Islet precursor cell (in vitro differentiated cells): Measurements from ENCODE around the gene PRTFDC1.
"Not testable (repeated sequence)": the region's sequence is repeated elsewhere in the genome, so short reads cannot be mapped to it uniquely, and the experiment has no call there.

Experiments used
- DNase-seq: peaks from one replicate; pipeline ENCODE4 v3.0.0-alpha.2; 2018

The PRTFDC1 gene

DNA sequence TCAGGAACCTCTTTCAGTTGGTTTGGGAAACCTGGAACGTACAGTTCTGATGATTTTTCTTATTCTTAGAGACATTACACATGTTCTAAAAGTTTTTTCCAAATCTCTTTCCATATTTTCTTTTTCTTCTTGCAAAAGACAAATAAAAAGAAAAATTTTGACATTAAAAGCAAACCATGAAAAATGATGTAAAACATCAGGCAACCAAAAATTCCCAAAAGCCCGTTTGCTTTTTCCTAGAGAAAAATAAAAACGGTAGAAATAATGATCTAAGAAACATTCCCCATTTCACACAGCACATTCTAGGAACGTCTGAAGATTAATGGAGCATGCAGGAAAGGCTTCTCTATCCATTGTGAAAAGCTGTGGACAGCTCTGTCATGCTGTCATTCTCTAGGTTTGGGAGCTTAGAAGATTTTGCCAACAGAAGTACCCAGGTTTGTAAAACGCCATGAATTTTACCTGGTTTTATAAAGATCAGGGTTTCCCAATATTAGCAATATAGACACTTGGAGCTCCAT, 11.2 kb upstream of the PRTFDC1 start:
- no peak for DNase-seq

DNA sequence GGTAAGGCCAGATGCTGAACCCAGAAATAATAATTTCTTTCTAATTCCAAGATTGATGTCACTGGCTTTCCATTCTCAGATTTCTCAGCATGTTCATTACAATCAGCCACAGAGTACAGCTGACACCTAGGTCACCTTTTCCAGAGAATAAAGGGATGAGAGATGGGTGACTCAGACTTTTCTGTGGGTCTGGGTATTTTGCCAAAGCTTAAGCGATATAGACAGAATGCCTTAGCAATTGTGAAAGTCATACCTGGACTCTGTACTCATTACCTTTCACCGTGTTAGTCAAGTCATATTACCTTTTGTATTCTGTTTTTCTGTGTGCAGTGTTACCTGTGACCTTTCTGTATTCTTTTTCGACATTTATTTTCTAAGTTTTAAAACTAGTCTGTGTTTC, 10.6 kb upstream of the PRTFDC1 start:
- no peak for DNase-seq

DNA sequence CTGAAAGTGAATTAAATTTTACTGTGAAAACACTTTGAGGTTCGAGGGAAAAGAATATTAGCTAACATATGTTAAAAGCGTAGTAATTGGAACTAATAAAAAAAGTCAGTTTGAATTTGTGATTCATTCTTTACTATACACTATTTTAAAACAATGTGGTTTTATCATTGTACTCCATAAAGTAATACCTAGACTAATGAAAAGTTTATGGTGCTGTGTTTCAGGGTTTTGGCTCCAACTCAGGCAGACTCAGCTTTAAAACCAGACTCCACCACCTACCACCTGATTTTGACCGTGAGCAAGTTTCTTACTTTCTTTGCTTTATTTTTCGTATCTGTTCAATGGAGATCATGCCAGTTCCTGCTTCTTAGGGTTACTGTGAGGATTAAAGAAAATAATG, 9.2 kb upstream of the PRTFDC1 start:
- no peak for DNase-seq

GRCh38 chr10:24959382-24959730, 7.0 kb upstream of the PRTFDC1 start:
- DNase-seq: no peak

- no peak for DNase-seq
Measured at GRCh38 chr10:24958721-24959381, 6.4 kb upstream of the PRTFDC1 start.

- no peak for DNase-seq
Measured at GRCh38 chr10:24958091-24958720, 5.8 kb upstream of the PRTFDC1 start.

DNA sequence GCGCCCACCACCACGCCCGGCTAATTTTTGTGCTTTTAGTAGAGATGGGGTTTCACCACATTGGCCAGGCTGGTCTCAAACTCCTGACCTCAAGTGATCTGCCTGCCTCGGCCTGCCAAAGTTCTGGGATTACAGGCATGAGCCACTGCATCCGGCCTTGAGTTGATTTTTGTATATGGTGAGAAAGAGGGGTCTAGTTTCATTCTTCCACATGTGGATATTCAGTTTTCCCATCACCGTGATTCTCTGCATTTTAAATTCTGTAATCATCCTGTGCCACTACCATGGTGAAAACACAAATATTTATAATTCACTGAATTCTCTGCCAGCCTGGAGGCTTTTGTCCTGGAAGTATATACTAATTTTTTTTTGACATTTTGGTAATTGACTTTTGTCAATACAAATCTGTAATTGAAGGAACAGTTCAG, 5.2 kb upstream of the PRTFDC1 start:
- not testable (repeated sequence) for DNase-seq

GRCh38 chr10:24953675-24954074, 1.3 kb upstream of the PRTFDC1 start:
- no peak for DNase-seq

- peak; percentile 85 for DNase-seq
Measured at GRCh38 chr10:24952707-24953645, 570 bp upstream of the PRTFDC1 start.

GRCh38 chr10:24951201-24952142, 934 bp downstream of the PRTFDC1 start:
- peak; percentile 70 for DNase-seq

GRCh38 chr10:24950439-24950838, 2.0 kb downstream of the PRTFDC1 start:
- no peak for DNase-seq

DNA sequence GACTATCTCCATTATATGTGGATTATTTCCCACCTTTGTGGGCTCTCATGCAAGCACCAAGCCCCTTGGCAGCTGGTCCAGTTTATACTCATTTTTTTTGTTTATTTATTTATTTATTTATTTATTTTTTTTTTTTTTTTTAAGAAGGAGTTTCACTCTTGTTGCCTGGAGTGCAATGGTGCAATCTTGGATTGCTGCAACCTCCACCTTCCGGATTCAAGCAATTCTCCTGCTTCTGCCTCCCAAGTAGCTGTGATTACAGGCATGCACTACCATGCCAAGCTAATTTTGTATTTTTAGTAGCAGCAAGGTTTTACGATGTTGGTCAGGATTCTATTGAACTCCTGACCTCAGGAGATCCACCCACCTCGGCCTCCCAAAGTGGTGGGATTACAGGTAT, 2.8 kb downstream of the PRTFDC1 start:
- DNase-seq: no peak

DNA sequence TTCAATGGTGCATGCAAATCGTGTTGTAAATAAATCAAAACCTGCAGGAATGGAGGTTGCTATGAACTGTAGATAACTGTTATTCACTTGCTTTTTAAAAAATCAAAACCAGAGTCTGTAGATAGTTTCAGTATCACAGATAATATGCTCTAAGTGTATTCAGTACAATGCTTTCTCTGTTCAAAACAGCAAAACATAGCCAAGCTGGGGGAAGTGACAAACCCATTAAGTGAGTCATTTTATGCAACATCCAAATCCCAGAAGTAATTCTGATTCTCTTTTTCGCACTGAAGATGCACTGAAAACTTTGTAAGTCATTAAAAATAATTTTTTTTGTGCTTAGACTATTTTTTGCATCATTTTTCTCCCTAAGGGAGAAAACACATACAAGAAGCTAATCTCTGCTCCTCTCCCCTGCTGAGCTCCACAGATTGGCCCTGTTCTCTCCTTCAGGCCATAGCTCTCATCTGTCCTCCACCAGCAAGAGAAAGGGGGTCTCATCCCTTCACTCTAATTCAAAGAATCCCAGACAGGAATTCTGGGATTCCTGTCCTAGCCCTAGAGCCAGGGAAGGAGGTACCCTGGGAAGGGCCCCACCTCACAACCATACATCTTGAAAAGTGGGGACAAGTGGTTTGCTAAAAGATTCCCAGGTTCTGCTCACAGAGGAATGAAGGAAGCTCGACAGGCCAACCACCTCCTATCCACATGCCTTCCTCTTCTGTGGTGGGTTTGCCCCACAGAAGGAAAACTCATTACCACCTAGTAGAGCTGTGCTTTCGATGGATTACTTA, 4.9 kb downstream of the PRTFDC1 start:
- DNase-seq: no peak

GRCh38 chr10:24944512-24945255, 7.7 kb downstream of the PRTFDC1 start:
- DNase-seq: peak; percentile 74

GRCh38 chr10:24938525-24938924, 13.9 kb downstream of the PRTFDC1 start:
- no peak for DNase-seq

DNA sequence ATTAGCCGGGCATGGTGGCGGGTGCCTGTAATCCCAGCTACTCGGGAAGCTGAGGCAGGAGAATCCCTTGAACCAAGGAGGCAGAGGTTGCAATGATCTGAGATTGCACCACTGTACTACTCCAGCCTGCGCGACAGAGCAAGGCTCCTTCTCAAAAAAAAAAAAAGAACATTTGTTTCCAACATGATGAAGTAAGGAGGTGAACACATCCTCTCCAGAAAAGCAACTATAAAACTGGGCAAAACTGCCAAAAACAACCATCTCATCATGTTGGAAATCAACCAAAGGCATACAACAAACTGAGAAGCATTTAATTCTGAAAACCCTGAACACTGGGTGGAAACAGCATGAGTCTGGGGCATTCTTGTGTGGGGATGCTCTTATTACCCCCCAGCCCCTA, 14.3 kb downstream of the PRTFDC1 start:
- DNase-seq: no peak

DNA sequence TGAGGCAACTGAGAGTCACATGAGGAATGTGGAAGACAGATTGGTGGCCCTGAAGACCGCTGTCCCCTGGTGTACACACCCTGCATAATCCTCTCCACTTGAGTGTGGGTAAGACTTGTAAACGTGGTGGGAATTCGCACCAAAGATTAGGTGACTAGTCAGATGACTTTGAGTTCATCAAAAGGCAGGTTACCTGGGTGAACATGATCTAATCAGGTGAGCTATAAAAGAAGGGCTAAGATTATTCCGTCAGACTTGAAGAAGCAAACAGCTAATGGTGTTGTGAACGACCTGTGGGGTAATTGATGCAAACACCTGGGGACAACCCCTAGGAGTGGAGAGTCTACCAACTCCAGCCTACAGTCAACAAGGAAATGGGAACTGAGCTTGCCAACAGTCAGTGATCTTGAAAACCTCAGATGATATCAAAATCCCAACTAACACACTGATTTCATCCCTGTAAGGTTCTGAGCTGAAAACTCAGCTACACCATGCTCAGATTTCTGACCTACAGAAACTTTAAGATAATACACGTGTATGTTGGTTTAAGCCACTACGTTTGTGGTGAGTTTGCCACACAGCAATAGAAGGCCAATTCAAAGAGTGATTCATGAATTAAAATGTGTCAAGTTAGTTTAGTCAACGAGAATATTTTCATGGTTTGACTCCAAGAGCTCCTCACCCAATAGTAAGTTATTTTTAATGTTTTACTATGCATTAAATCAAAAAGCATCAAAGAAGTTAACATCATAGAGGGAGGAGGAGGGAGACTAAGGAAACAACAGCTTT, 16.7 kb downstream of the PRTFDC1 start:
- DNase-seq: no peak

- DNase-seq: no peak
Measured at GRCh38 chr10:24931236-24931635, 21.2 kb downstream of the PRTFDC1 start.

DNA sequence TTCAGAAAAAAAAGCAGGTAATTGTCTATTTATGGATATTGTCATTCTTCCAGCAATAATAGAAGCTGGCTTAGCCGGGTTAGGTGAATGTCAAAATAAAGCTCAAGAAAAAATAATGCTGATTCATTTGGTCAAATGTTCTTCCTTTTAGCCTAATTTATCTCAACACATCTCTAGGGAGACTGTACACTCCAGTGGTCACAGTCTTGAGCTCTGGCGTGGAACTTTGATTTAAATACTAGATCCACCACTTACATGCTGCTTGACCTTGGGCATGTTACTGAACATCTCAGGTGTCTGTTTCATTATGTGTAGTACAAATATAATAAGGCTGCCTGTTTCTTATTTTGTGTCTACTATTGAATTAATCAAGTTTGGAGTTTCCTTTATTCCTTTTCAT, 22.0 kb downstream of the PRTFDC1 start:
- no peak for DNase-seq

DNA sequence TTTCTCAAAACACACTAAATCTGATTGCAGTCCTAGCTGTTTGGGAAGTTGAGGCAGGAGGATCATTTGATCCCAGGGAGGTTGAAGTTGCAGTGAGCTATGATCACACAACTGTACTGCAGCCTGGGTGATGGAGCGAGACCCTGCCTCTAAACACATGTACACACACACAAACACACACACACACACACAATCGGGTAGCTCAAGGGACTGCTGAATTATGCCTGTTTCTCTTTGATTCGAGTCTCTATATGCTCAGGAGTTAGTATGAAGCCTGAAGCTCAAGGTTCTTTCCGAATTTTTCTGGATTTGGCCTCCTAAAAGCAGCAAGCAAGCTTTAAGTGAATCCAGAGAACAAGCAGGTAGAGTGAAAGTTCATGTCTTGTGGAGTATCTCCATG, 22.5 kb downstream of the PRTFDC1 start:
- DNase-seq: no peak
